ENCODE results near the gene ABHD6. TPM values are rescaled to one million over a fixed set of nuclear protein-coding genes. Genes with fewer than 3 reads are reported as not detected.

ABHD6 gene
- total and polyA plus RNA-seq, 9 of the 15 experiments (the other 6 are each of a cell fraction or from before 2014, with no cell fraction given): 0.53 to 3.6 (median 2.5) TPM

DNA sequence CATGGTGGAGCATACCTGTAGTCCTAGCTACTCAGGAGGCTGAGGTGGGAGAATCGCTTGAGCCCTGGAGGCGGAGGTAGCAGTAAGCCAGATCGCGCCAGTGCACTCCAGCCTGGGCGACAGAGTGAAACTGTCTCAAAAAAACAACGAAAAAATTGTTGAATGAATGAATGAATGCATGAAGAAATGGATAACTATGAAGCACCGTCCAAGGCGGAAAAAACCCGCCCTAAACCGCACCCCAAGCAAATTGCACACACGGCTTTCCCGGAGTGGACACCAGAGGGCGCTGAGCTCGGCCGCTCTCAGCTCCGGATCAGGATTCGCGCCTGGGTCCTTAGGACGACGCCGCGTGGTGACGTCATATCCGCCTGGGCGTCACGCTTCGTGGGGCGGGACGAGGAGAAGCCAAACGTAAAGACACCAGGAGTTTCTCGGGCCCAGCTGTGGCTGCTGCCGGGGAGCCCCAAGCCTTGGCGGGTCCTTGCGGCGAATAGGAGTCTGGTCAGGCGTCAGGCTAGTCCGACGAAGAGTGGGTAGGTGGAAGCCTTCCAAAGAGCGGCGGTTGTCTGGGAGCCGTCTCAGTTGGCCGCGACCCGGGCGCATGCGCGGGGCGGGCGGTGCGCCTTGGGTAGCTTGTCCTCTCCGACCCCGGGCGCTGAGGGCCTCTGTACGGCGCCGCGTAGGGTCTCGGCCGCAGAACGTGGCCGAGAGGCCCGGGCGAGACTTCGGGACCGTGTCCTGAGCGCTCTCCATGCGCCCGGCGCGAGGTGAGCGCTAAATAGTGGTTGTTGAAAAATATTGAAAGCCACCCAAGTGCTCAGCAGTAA, 68.5 kb downstream of the ABHD6 start, which contains the start of the genes HTD2 and RPP14:
TSS of gene HTD2 (plus strand) at position 639 of the 830 bp plus-strand sequence. CDS start 11,094 bp downstream, outside the sequence.
TSS of gene RPP14 (plus strand) at position 364 of the 830 bp plus-strand sequence. CDS start 4,085 bp downstream, outside the sequence.
- CTCF ChIA-PET (ENCODE audit: low intra/inter-chr PET ratio): interaction anchor here (0.6 to 1.5 kb wide), 3 partner anchors 119 to 267 kb away, joined by 3 to 4 read pairs (median 3); no protein-coding TSS in a partner anchor
- peaks cover 33% of the 10 kb centered on the region; the same call in 2 of the 3 replicates for H3K36me3 ChIP-seq (ENCODE audit: control insufficient read depth, insufficient read depth, low read length)
- peak; percentile 95 for ATAC-seq
- peak within 1 kb of the TSS; percentile 96 for H3K27ac ChIP-seq (ENCODE audit: extremely low read depth, low read depth, low read length)
- H3K79me2 ChIP-seq (ENCODE audit: control insufficient read depth, insufficient read depth, low read length): peaks cover 41% of the 10 kb centered on the region
- FAIRE-seq: peak; percentile 94
- peaks cover 8% of the 10 kb centered on the region; the same call in 1 of the 2 replicates for H4K20me1 ChIP-seq (replicated peaks; ENCODE audit: control insufficient read depth, insufficient read depth, low read length)
- H3K4me2 ChIP-seq (ENCODE audit: insufficient read depth, low read length): peak within 1 kb of the TSS; percentile 88
- POLR2A ChIA-PET: interaction anchor here (0.6 to 2.4 kb wide), 15 partner anchors 11 to 619 kb away, joined by 3 to 18 read pairs (median 3); partner anchors contain the start of gene KCTD6
- H3K4me3 ChIP-seq: peak within 1 kb of the TSS; percentile 80
- H3K27me3 ChIP-seq (ENCODE audit: control insufficient read depth in 2 of 2, insufficient read depth in 2 of 2, low read length in 2 of 2): no peaks in the 10 kb centered on the region
- in situ Hi-C loops (cut with MboI): loop anchor here (5.0 to 10.0 kb wide), 2 partner anchors 119 to 301 kb away; partner anchors contain the start of gene FLNB
- peak within 1 kb of the TSS; percentile 97 for H2AFZ ChIP-seq (ENCODE audit: low read depth, low read length)
- H3K4me1 ChIP-seq (replicated peaks in 1 of 2; ENCODE audit: control insufficient read depth in 2 of 2, insufficient read depth in 2 of 2, low read length in 2 of 2): peaks cover 0 to 7% of the 10 kb centered on the region in 2 experiments; a peak in 3 of 5 replicates
- intact Hi-C loops (cut with micrococcal nuclease): loop anchor here (2.0 to 10.0 kb wide), 3 partner anchors 106 to 329 kb away; no protein-coding TSS in a partner anchor
- DNase-seq (ENCODE audit: extremely low read depth in 1 of 4, low spot score in 3 of 4): peak; percentile 88 to 96 (median 90)
- no TSS peak for BruUV-seq (replicated peaks)
- peaks cover 5% of the 10 kb centered on the region; the same call in 1 of the 2 replicates for H3K9me3 ChIP-seq (replicated peaks; ENCODE audit: control insufficient read depth, insufficient read depth, low read depth, low read length)
- no peaks in the 10 kb centered on the region for H3K9me1 ChIP-seq (ENCODE audit: control insufficient read depth, insufficient read depth, low read length)
- WGBS (ENCODE audit: insufficient coverage, low coverage, missing lambda C conversion rate): 6% methylated on average over 42 of the region's 71 CpGs
- H3K9ac ChIP-seq (ENCODE audit: insufficient read depth in 1 of 2, low read depth in 2 of 2, low read length in 2 of 2): peak within 1 kb of the TSS; percentile 89 to 96
- TF ChIP-seq MCM2 (IDR thresholded peaks at IDR 0.05; ENCODE audit: low read depth) (no peak), HLTF (IDR thresholded peaks at IDR 0.05) (no peak), MIER1 (IDR thresholded peaks at IDR 0.05; ENCODE audit: low read depth) (no peak), ZC3H11A (IDR thresholded peaks at IDR 0.05; ENCODE audit: low read depth, low read length) (peak; percentile 55; the same call in 1 of the 2 replicates), CBX1 (IDR thresholded peaks at IDR 0.05; ENCODE audit: low read depth) (no peak), SNIP1 (IDR thresholded peaks at IDR 0.05; ENCODE audit: low read depth) (no peak), CBX3 (IDR thresholded peaks at IDR 0.05; ENCODE audit: borderline replicate concordance in 1 of 2, low read length in 2 of 2) (peak in 1 of 2 experiments; percentile 71; a peak in 1 of 3 replicates), SMAD3 (CRISPR knock-in tag; conservative IDR thresholded peaks at IDR 0.05) (no peak), MAZ (CRISPR knock-in tag; conservative IDR thresholded peaks at IDR 0.05 in 1 of 2, IDR thresholded peaks at IDR 0.05 in 1 of 2) (peak; percentile 28 to 41; a peak in 1 of 4 replicates), PURB (CRISPR knock-in tag; IDR thresholded peaks at IDR 0.05; ENCODE audit: low read depth) (no peak)
- TF ChIP-seq, protein P1, sequence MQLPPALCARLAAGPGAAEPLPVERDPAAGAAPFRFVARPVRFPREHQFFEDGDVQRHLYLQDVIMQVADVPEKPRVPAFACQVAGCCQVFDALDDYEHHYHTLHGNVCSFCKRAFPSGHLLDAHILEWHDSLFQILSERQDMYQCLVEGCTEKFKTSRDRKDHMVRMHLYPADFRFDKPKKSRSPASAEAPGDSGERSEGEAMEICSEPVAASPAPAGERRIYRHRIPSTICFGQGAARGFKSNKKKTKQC (CRISPR knock-in tag; IDR thresholded peaks at IDR 0.05): no peak
- TF ChIP-seq, protein P2, sequence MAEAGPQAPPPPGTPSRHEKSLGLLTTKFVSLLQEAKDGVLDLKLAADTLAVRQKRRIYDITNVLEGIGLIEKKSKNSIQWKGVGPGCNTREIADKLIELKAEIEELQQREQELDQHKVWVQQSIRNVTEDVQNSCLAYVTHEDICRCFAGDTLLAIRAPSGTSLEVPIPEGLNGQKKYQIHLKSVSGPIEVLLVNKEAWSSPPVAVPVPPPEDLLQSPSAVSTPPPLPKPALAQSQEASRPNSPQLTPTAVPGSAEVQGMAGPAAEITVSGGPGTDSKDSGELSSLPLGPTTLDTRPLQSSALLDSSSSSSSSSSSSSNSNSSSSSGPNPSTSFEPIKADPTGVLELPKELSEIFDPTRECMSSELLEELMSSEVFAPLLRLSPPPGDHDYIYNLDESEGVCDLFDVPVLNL (CRISPR knock-in tag; IDR thresholded peaks at IDR 0.05; ENCODE audit: low read depth): no peak

Measured in K562 (cell line).